ENCODE data around the gene CKLF.
A peak's percentile ranks its signal among the peaks of the same experiment; 100 is the strongest.
"Not testable (repeated sequence)": the region's sequence is repeated elsewhere in the genome, so short reads cannot be mapped to it uniquely, and the experiment has no call there.

The CKLF gene

DNA sequence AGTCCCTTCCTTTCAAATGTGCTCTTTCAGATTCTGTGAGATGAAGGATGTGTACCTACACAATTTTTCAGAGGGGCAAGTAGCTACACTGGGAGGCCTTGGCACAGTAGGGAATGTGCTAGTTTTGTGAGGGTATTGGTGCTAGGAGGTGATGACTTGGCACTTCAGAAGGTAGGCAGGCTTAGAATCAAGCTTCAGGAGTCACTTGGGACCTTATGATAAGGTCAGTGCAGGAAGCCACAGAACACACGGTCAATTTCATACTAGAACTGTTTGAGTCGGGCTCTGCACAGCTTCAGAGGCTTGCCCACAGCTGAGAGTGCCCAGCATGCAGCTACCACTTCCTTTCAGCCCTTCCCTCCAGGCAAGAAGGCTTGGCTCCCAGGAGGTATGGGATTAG is 20.0 kb downstream of the CKLF start:
- no peak for DNase-seq

DNA sequence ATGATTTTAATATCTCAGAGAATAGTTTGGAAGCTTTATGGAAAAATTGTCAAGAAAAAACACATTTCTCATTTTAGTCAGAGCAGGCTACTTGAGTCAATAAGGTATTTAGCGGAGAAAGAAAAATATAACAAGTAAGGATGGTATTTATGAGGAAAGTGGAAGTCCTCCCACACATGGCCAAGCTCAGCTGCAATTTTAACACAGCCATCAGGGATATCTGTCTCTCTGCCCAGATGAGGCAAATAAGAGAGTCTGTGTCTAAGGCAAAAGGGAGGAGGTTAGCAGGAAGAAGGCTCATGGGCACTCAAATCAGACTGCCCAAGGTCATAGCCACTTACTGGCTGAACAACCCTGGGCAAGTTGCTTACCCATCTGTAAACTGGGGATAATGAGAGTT is 21.7 kb downstream of the CKLF start:
- no peak for DNase-seq

DNA sequence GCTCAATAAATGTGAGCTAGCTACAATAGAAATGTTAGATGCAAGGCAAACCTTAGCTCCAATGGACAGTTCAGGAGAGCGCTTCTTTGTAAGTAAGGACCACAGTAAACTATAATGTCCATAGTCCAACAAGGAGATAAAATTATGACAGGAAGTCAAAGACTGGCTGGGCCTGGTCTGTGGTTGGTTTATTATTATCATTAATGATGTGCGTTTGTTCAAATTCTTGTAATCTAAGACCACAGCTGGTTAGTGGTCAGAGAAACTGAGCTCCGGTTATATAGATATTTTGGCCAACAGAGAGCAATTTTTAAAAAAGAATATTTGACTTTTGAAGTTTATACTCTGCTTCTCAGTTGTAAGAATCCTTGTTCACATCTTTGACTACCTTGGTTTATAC is 22.2 kb downstream of the CKLF start:
- no peak for DNase-seq

DNA sequence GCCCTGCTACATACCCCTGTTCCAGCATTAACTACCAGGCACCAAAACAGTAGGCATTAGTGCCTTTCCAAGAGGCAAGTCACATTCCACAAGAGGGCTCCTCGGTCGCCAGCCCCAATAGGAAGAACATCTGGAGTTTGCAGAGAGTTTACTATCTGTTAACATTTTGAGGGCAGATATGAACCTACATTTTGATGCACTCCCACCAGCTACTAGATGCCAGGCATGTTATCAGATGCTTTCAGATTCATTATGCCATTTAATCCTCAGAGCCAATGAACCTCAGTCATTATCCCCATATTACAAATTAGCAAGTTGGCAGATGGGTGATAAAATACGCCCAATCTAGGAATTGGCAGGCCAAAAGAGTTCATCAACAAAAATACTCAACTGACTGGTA is 22.7 kb downstream of the CKLF start:
- no peak for DNase-seq

DNA sequence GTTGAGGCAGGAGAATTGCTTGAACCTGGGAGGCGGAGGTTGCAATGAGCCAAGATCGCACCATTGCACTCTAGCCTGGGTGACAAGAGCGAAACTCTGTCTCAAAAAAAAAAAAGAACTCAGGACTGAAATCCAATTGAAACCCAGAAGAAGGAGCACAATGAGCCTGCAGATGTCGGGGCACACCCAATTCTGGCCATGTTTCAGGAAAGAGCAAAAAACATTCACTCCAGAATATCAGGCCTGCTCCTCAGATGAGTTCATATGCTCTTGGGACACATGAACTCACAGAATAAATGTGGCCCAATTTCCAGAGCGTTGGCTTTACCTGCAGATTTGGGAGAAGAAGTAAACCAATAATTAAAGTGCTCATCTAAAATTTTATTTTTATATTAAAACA is 23.9 kb downstream of the CKLF start:
- DNase-seq, result no peak

DNA sequence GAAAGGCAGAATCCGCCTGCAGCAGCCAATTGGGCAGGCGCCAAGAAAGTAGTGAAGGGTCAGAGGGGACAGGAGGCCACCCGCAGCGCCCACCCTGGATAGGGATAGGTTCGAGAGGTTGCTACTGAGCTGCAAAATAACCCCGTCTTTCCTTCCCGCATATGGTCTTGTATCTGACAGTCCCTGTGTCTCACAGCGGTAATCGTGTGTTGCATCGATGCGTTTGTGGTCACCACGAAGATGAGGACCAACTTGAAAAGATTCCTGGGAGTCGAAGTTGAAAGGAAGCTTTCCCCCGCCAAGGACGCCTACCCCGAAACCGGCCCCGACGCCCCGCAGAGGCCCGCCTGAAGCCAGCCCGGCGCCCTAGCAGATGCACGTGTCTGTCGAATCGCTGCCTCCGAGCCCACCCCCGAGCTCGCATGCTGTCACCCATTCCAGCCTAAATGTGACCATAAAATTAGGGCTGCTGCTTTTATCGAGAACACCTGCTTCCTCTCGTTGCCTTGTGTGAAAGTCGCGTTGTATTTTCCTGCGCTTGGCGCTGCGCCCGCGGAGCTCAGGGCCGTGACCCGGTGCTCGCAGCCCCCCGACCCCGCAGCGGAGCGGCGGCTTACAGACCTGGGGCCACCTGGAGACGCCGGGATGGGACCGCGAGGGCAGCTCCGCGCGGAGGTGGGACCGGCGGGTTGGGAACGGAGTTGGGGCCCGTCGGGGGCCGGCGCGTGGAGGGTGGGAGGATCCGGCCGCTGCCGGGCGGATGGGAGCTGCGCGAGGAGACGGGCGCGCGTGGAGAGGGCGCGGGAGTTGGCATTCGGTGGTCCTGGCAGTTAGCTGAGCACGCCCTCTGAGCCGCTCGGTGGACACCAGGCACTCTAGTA is 26.5 kb downstream of the CKLF start, which contains the start of gene CMTM2:
CMTM2 (plus strand) TSS at position 813 of the 881 bp plus-strand sequence. CDS start 145 bp downstream, outside the sequence.
- DNase-seq, result peak; percentile 71

DNA sequence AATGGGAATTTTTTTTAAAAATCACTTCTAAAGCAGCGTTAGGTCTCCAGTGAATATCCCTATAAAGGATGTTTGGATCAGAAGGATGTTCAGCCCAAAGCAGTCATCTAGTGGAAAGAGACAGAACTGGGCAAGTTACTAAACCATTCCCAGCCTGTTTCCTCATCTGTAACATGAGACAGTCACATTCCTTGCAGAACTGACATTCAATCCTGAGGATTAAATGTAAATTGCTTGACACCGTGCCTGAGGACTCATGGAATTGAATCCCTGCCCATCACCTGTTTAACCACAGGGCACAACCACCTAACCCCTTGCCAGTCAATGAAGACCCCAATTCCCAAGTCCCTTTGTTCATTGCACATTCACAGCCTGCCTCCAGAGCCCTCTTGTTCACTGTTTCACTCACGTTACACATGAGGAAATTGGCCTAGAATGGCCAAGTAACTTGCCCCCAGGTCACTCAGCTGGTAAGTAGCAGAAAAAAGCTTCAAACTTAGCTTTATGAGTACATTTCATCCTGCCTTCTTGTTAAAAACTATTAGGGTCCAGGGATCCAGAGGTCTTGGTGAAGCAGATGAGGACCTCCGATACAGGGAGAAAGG is 28.3 kb downstream of the CKLF start:
- no peak for DNase-seq

DNA sequence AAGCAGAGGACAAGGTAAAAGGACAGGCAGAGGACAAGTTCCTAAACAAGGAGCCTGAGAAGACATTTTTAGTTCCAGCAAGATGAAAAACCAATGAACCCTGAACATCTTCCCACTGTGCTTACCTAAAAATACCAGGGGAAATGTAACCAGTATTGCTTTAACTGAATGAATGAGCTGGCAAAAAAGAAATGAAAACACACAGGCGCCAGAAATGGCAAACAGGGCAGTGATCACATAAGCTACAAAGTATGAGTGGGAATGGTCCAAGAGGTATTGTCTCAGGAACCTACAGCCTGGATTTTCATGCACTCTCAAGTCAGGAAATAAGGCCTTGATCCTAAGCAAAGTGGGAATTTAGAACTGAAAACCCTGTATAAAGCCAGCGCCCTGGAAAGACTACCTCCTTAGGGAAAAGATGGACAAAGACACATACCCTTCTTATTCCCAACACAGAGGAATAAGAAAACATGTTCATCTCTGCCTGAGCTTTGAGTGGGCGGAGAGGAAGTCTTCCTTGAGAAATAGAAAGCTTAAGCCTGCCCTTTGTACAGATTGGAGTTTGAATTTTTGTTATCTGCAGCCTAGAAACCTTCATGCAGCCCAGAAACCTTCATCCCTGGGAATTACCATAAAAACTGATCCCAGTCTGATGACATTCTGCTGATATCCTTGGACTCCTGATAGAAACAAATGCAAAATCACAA is 29.0 kb downstream of the CKLF start:
- DNase-seq, result no peak

DNA sequence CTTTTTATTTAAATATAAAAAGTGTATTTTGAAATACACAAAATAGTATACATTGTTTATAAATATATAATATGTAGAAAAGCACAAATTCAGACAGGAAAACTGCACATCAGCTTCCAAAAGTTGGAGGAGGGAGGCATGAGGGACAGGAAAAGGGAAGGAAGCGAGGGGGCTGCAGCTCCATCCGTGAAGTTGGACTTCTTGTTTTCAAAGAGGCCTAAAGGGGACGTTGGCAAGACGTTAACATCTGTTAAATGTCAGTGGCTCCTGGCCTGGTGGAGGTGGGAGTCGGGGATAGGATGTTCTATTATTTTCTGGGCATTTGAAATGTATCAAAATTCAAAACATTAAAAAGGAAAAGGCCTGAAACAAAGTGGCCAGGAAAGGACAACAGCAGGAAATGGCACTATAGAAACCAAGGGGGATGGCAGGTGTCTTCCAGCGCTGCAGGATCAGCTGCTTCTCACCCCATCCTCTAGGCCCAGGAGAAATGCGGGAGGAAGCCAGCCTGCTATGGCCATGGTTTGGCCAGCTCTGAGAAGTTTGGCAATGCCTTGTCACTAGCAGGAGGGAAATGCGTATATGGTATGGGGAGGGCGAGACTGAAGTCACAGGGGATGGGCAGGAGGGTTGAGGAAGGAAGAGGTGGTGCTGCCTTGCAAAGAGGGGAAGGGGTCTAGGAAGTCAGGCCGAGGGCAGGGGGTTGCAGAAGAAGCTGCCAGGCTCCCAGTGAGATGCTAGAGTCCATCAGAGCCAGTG is 33.3 kb downstream of the CKLF start:
- no peak for DNase-seq

DNA sequence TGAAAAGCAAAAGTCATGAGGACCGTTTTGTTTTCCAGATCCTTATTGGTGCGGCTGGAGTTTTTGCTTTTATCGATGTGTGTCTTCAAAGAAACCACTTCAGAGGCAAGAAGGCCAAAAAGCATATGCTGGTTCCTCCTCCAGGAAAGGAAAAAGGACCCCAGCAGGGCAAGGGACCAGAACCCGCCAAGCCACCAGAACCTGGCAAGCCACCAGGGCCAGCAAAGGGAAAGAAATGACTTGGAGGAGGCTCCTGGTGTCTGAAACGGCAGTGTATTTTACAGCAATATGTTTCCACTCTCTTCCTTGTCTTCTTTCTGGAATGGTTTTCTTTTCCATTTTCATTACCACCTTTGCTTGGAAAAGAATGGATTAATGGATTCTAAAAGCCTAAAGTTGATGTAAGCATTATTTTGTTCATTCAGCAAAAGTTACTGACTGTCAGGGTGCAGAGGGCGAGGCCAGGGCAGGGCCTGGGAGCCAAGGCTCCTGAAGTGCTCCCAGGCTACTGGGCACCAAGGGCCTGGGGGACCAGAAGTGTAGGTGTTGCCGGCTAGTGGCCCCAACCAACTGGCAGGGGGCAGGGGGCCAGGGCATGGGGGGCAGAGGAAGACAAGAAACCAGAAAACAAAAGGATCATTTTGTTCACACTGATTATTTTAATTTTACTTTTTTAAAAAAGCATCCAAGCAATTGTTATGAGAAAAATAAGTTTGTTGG is 35.7 kb downstream of the CKLF start:
- DNase-seq, result no peak

DNA sequence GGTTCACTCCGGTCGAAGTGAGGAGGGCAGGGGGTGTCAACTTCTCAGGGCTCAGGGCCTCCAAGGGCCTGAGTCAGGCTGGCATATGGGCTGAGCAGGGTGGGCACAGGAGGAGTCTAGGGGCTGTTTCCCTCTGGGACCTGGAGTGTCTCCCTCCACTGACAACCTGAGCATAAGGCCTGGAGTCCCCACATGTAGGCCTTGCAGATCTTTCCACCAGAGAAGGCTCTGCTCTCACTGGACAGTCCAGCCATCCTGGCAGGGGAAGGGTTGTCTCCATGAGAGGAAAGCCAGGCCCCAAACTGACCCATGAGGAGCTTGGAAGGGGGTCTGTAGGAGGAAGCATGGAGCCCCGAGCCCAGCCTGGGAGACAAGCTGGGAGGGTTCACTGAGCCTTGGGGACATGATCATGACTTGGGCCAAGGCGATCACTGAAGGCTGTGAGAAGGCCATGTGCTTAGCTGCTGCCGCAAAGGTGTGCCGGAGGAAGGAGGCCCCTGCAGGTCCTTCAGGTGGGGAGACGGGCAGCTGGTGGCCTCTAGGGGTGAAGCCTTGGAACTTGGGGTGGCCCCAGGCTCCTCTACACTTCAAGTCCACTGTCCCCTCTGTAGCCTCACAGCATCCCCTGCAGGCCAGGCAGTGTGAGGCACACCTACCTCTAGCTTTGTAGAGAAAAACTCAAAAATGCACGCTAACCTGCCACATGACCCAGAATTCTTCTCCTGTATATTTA is 36.8 kb downstream of the CKLF start:
- DNase-seq, result no peak

DNA sequence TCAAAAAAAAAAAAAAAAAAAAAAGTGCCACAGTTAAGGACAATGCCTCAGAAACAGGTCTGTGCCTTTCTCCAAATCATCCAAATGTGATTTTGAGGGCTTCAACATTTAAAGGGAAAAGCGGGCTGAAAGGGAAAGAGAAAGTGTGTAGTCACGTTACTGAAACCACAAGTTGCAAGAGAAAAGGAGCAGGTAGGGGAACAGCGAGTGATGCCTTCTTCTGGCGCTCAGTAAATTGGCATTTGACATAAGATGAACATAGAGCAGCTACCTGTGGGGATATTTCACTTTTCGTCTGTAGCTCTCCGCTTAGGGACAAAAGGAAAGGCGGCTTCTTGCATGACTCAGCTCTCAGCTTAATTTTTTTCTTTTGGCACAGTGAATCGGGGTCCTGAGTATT is 37.9 kb downstream of the CKLF start:
- no peak for DNase-seq

DNA sequence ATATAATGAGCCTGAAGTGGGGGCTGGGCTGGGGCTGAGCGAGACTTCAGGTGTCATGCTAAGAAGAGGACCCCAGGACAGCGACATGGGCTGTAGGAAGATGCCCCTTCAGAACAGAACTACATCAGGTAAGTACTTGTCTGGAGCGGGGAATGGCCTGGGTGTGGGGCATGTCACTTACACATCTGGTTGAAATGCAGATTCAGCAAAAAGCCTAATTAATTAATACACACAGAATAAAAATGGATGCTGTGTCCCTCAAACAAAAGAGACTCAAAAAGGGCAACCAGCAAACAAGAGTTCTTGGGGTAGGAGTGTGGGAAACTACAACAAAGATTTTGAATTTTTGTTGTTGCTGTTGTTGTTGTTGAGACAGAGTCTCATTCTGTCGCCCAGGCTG is 38.6 kb downstream of the CKLF start:
- DNase-seq, result no peak

DNA sequence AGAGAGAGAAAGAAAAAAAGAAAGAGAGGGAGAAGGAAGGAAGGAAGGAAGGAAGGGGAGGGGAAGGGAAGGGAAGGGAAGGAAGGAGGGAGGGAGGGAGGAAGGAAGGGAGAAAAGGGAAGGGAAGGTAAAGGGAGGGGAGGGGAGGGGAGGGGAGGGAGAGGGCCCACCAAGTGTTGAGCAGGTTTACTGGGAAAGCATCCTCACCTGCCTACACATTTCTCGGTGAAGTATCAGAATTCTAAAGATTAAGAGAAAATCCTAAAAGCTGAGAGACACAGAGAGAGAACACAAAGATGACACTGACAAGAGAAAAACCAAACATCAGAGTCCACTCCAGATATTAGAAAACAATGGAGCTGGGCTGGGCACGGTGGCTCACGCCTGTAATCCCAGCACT is 39.9 kb downstream of the CKLF start:
- DNase-seq, result no peak

DNA sequence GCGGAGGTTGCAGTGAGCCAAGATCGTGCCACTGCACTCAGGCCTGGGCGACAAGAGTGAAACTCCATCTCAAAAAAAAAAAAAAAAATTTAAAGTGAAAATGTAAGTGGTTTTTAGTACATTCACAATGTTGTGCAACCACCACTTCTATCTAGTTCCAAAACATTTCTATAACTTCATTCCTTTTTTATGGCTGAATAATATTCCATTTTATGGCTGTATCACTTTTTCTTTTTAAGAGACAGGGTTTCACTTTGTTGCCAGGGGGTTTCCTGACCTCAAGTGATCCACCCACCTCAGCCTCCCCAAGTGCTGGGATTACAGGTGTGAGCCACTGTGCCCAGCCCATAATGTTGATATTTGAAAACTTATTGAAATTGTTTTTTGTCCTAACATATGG is 40.4 kb downstream of the CKLF start:
- DNase-seq, result no peak

DNA sequence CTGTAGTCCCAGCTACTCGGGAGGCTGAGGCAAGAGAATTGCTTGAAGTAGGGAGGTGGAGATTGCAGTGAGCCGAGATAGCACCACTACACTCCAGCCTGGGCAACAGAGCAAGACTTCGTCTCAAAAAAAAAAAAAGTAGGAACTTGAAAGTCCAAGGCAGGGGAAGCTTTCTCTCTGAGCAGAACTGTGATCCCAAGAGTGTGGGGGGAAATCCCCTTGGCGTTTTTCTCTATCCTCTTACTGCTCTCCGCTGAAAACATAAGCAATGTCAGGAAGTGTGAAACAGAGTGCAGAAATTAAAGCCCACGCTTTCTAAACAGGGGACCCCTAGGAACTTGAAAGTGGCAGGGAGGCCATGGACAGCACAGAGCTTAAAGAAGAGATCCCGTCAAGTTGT is 42.4 kb downstream of the CKLF start:
- DNase-seq, result no peak

DNA sequence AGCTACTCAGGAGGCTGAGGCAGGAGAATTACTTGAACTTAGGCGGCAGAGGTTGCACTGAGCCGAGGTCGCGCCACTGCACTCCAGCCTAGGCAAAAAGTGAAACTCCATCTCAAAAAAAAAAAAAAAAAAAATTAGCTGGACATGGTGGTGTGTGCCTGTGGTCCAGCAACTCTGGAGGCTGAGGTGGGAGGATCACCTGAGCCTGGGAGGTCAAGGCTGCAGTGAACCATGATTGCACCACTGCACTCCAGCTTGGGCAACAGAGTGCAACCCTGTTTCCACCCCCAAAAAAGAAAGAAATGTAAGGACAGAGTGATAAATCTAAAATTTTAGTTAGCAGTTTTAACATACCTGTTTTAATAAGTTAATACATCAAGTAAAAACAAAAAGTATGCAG is 44.2 kb downstream of the CKLF start:
- not testable (repeated sequence) for DNase-seq

DNA sequence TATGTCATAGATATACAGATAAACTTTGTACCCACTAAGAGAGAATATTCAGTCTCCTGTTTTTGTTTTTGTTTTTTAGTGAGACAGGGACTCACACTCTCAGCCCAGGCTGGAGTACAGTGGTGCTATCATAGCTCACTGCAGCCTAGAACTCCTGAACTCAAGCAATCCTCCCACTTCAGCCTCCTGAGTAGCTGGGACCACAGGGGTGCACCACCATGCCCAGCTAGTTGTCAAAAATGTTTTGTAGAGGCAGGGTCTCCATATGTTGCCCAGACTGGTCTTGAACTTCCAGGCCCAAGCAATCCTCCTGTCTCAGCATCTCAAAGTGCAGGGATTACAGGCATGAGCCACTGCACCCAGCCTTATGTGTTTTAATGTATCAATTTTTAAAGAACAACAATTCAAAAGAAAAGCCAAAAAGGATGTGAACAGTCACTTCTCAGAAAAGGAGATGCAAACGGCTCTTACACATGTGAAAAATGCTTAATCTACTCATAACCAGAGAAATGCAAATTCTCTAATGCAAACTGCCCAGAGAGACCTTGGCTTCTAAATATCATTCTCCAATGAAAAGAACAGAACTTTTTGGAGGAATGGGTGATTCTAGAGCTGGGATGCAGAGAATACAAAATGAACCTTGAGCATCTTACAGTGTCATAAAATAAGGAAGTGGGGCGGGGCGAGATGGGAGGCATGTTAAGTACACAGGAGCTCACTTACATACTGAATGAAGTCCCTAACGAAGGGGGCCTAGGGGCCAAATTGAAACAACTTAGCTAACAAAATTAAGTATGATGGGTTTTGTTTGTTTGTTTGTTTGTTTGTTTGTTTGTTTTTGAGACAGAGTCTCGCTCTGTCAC is 44.8 kb downstream of the CKLF start:
- DNase-seq, result no peak

DNA sequence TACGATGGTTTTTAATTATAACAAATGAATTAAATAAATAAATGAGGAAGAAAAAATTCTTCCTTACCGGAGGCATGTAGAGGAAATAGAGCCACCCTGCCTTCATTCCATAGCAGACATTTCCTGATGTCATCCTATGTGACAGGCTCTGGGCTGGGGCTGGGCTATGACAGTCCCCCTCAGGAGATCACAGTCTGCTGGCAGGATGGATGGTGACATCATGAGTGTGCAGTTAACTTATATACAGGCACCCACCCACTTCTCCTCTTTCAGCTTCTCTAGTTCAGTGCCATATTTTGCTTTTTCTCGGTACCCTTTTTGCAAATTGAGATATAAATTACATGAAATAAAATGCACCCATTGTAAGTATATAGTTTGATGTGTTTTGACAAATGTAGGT is 45.7 kb downstream of the CKLF start:
- DNase-seq, result no peak

DNA sequence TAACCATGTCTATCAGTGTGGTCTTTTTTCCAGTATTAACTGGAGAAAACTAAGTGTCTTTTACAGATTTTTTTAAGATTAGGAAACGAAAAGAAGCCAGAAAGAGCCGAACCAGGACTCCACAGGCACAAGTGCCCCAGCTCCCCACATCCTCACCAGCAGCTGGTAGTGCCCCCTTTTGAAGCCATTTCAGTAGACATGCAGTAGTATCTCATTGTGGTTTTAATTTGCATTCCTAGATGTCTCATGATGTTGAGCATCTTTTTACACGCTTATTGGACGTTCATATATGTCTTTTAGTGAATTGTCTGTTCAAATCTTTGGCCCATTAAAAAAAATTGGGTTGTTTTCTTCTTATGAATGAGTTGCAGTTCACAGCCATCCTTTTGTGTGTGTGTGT is 47.4 kb downstream of the CKLF start:
- DNase-seq, result no peak

DNA sequence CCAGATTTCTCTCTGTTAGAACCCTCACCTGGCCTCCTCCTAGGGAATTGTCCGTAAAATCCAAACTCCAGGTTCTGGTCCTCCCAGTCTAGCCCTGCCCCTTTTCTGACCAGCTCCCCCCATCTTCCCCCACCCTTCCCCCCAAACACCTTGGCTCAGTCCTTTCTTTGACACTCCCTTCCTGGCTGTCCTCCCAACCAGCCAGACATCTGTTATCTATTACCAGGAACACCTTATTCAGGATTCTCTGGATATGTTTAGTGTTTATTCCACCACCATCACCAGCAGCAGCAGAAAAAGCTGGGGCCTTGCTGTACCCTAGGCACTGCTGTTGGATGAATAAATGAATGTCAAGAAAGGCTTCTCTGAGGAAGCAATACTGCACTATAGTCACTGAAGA is 48.1 kb downstream of the CKLF start:
- DNase-seq, result peak; percentile 62
